GM10248 (cell line): Measurements from ENCODE around the gene METTL15.
"Not testable (repeated sequence)": the region's sequence is repeated elsewhere in the genome, so short reads cannot be mapped to it uniquely, and the experiment has no call there.

Experiments
- CTCF ChIA-PET: fragments of 300-600 bp; sonication (Branson Sonifier 250); formaldehyde crosslinking; extraction: SDS; loops from one replicate; lab custom pipeline; 2021; ENCODE audit warnings: antibody characterized with exemption; lab: Yijun Ruan, JAX
- POLR2A ChIA-PET: fragments of 350-650 bp; sonication (Branson Sonifier 250); formaldehyde crosslinking; extraction: SDS; loops from one replicate; lab custom pipeline; 2020; ENCODE audit warnings: antibody characterized with exemption; lab: Yijun Ruan, JAX
- DNase-seq: peaks from one replicate; pipeline ENCODE4 v3.0.0; 2012; ENCODE audit errors: extremely low spot score
- CTCF ChIP-seq: IDR thresholded peaks from 2 replicates; pipeline ENCODE4 v1.5.1; 2012; ENCODE audit warnings: mild to moderate bottlenecking, low read depth; ENCODE audit errors: extremely low read depth, missing control alignments, control extremely low read depth

METTL15 gene

GRCh38 chr11:28089378-28089777 lies 18.8 kb upstream of the METTL15 start:
- ChIA-PET POLR2A (no interaction called here), CTCF (interaction anchor here (1.3 to 2.1 kb wide), 3 partner anchors 8 to 18 kb away, joined by 3 to 7 read pairs (median 5); partner anchors contain the start of gene KIF18A)
- TF ChIP-seq CTCF, result no peak
- no peak for DNase-seq

- TF ChIP-seq CTCF, result no peak
- POLR2A ChIA-PET, result no interaction called here
- DNase-seq, result no peak
- CTCF ChIA-PET, result interaction anchor here (1.3 to 2.1 kb wide), 3 partner anchors 9 to 18 kb away, joined by 3 to 7 read pairs (median 5); partner anchors contain the start of gene KIF18A
Observed at GRCh38 chr11:28090052-28090749, 18.0 kb upstream of the METTL15 start.

GRCh38 chr11:28092786-28093185 lies 15.4 kb upstream of the METTL15 start:
- CTCF ChIA-PET, result interaction anchor here (1.1 kb wide), 1 partner anchor 9 kb away, joined by 3 read pairs; no protein-coding TSS in a partner anchor

GRCh38 chr11:28098257-28098656 lies 9.9 kb upstream of the METTL15 start:
- no peak for TF ChIP-seq CTCF
- POLR2A ChIA-PET, result no interaction called here

More at GRCh38 chr11:28092786-28093185, 15.4 kb upstream of the METTL15 start:
- DNase-seq, result no peak
- TF ChIP-seq CTCF, result no peak
- POLR2A ChIA-PET, result no interaction called here

GRCh38 chr11:28099715-28100114 lies 8.5 kb upstream of the METTL15 start:
- TF ChIP-seq CTCF, result no peak
- CTCF ChIA-PET, result no interaction called here
- POLR2A ChIA-PET, result no interaction called here
- DNase-seq, result no peak

More at GRCh38 chr11:28098257-28098656, 9.9 kb upstream of the METTL15 start:
- CTCF ChIA-PET, result no interaction called here
- DNase-seq, result no peak

- TF ChIP-seq CTCF, result no peak
- CTCF ChIA-PET, result no interaction called here
- POLR2A ChIA-PET, result no interaction called here
- DNase-seq, result no peak
Observed at GRCh38 chr11:28100665-28101064, 7.5 kb upstream of the METTL15 start.

GRCh38 chr11:28102300-28102699 lies 5.9 kb upstream of the METTL15 start:
- CTCF ChIA-PET, result interaction anchor here (0.9 kb wide), 1 partner anchor 49 kb away, joined by 3 read pairs; no protein-coding TSS in a partner anchor
- POLR2A ChIA-PET, DNase-seq: not testable (repeated sequence)
